ENCODE measurements around the gene NEK5.
"Not testable (repeated sequence)": the region's sequence is repeated elsewhere in the genome, so short reads cannot be mapped to it uniquely, and the experiment has no call there.

Gene NEK5

DNA sequence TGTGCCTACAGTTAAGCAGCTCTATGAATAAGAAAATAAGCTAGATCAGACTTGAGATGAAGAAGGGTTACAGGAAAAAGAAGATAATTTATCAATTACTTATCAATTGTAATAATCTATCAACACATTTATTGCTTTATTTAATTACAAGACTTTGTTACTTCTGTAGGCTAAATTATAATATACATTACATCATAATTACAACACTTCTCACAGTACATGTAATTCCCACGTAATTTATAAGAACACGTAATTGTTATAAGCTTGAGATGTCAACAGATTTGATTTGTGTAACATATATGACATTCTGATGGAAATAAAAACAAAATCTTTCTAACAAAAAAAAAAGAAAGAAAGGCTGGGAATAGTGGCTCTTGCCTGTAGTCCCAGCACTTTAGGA, 36.8 kb downstream of the NEK5 start:
- TF ChIP-seq, protein P1, sequence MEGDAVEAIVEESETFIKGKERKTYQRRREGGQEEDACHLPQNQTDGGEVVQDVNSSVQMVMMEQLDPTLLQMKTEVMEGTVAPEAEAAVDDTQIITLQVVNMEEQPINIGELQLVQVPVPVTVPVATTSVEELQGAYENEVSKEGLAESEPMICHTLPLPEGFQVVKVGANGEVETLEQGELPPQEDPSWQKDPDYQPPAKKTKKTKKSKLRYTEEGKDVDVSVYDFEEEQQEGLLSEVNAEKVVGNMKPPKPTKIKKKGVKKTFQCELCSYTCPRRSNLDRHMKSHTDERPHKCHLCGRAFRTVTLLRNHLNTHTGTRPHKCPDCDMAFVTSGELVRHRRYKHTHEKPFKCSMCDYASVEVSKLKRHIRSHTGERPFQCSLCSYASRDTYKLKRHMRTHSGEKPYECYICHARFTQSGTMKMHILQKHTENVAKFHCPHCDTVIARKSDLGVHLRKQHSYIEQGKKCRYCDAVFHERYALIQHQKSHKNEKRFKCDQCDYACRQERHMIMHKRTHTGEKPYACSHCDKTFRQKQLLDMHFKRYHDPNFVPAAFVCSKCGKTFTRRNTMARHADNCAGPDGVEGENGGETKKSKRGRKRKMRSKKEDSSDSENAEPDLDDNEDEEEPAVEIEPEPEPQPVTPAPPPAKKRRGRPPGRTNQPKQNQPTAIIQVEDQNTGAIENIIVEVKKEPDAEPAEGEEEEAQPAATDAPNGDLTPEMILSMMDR (IDR thresholded peaks at IDR 0.05; ENCODE audit: low read depth, low read length): no peak
- Histone ChIP-seq H3K27me3 (peaks cover 4% of the 10 kb centered on the region; the same call in 1 of the 2 replicates), H3K36me3 (no peaks in the 10 kb centered on the region), H3K4me1 (no peaks in the 10 kb centered on the region), H3K9me3 (no peaks in the 10 kb centered on the region), H3K4me3 (ENCODE audit: low read depth, low read length) (no peak overlapping the region)
- no peak for DNase-seq

DNA sequence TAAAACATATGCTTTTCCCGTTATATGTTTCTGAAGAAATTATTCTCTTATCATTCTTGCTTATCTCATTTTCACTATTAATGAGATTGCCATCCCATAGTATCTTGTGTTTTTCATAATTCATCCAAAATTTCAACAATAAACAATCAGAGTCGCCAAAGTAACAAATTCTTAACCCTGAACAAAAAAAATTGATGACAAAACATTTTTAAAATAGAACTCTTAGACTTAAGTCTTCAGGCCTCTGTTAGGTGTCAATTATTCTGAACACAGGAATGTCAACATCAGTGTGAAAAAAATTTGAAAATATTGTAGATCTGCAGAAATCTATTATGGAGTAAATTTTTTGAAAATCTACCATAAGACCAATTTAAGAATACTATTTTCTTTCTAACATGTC, 37.4 kb downstream of the NEK5 start:
- TF ChIP-seq, protein P1 (IDR thresholded peaks at IDR 0.05; ENCODE audit: low read depth, low read length): no peak
- no peaks in the 10 kb centered on the region for H3K36me3 ChIP-seq
- H3K9me3 ChIP-seq: no peaks in the 10 kb centered on the region
- H3K4me3 ChIP-seq (ENCODE audit: low read depth, low read length): no peak overlapping the region
- H3K27me3 ChIP-seq: peaks cover 10% of the 10 kb centered on the region
- H3K4me1 ChIP-seq: no peaks in the 10 kb centered on the region
- no peak for DNase-seq

DNA sequence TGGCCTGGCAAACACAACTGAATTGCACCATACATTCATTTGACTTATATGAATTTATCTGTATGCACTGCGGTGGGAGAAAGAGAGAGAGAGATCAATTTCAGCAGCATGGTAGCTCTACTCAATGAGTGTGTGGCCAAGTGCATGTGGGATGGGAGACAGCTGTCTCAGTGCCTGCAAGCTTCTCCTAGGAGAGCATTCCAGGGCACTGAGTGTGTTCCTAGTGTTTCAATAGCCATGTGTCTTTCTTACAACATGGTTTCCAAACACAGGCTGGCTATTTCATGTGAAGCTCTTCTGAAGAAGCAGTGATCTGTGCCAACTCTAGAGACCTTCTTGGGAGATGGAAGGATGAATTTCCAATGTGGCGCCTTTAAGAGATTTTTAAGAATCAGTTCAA, 43.5 kb downstream of the NEK5 start:
- no peaks in the 10 kb centered on the region for H3K36me3 ChIP-seq
- no peak for DNase-seq
- H3K9me3 ChIP-seq: no peaks in the 10 kb centered on the region
- no peaks in the 10 kb centered on the region for H3K4me1 ChIP-seq
- peaks cover 9% of the 10 kb centered on the region for H3K27me3 ChIP-seq
- TF ChIP-seq, protein P1 (IDR thresholded peaks at IDR 0.05; ENCODE audit: low read depth, low read length): no peak
- no peak overlapping the region for H3K4me3 ChIP-seq (ENCODE audit: low read depth, low read length)

DNA sequence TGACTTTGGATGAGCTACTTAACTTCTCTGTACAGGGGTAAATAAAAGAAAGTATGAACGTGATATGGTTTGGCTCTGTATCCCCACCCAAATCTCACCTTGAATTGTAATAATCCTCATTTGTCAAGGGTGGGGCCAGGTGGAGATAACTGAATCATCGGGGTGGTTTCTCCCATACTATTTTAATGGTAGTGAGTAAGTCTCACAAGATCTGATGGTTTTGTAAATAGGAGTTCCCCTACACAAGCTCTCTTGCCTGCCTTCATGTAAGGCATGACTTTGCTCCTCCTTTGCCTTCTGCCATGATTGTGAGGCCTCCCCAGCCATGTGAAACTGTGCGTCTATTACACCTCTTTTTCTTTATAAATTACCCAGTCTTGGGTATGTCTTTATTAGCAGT, 43.9 kb downstream of the NEK5 start:
- H3K9me3 ChIP-seq; H3K4me1 ChIP-seq; DNase-seq; H3K4me3 ChIP-seq (ENCODE audit: low read depth, low read length); H3K36me3 ChIP-seq; H3K27me3 ChIP-seq: not testable (repeated sequence)

DNA sequence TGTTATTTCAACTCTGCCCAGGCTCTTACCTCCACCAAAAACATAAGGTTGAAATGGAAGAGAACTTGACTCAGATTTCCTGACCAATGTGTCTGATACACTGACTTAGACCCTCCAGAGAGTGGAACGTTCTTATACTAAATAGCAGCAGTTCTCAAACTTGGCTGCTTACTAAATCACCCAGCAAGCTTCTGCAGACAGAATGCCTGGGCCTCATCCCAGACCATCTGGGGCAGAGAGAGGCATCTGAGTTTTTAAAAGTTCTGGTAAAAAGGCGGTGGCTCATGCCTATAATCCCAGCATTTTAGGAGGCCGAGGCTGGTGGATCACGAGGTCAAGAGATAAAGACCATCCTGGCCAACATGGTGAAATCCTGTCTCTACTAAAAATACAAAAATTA, 46.3 kb downstream of the NEK5 start:
- Histone ChIP-seq H3K36me3 (no peaks in the 10 kb centered on the region), H3K4me1 (no peaks in the 10 kb centered on the region), H3K27me3 (peaks cover 8% of the 10 kb centered on the region), H3K4me3 (ENCODE audit: low read depth, low read length) (no peak overlapping the region), H3K9me3 (no peaks in the 10 kb centered on the region)
- TF ChIP-seq, protein P1 (IDR thresholded peaks at IDR 0.05; ENCODE audit: low read depth, low read length): no peak
- no peak for DNase-seq

DNA sequence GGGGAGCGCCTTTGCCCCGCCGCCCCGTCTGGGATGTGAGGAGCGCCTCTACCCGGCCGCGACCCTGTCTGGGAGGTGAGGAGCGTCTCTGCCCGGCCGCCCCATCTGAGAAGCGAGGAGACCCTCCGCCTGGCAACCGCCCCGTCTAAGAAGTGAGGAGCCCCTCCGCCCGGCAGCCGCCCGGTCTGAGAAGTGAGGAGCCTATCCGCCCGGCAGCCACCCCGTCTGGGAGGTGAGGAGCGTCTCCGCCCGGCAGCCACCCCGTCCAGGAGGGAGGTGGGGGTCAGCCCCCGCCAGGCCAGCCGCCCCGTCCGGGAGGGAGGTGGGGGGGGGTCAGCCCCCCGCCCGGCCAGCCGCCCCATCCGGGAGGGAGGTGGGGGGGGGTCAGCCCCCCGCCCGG, 49.0 kb downstream of the NEK5 start:
- DNase-seq; H3K36me3 ChIP-seq; H3K4me3 ChIP-seq (ENCODE audit: low read depth, low read length); H3K27me3 ChIP-seq; H3K4me1 ChIP-seq; H3K9me3 ChIP-seq: not testable (repeated sequence)

DNA sequence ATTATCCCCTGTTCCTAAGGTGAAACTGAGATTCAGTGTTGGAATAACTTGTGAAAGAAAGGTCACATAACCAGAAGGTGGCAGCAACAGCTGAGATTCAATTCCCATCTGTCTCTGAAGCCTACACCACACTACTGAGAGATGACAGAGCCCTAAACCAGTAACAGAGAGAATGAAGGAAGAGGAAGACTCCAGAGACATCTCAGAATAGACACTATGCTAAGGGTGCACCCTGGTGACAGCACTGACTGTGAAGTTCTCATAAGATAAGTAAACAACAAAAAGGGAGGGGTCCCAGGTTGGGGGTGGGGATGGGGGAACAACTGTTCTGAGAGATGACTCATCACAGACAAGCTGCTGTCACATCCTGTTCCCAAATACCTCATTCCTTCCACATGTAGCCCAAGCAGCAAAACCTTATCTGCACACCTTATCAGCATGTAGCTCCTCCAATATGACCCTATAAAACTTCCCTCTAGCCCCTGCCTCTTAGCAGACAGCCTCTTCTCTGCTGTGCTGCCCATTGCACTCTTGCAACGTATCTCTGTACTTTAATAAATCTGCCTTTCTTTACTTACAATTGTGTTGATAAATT, 57.8 kb downstream of the NEK5 start:
- TF ChIP-seq, protein P1 (IDR thresholded peaks at IDR 0.05; ENCODE audit: low read depth, low read length): peak; percentile 50
- DNase-seq: no peak

More for the DNA sequence above, 57.8 kb downstream of the NEK5 start:
- Histone ChIP-seq H3K27me3 (no peaks in the 10 kb centered on the region), H3K36me3 (no peaks in the 10 kb centered on the region), H3K4me1 (no peaks in the 10 kb centered on the region), H3K4me3 (ENCODE audit: low read depth, low read length) (no peak overlapping the region), H3K9me3 (no peaks in the 10 kb centered on the region; the same call in 1 of the 2 replicates)

Measured in BE2C (cell line).